Measurements from ENCODE around the gene FLYWCH2. TPM values are rescaled to one million over a fixed set of nuclear protein-coding genes. Genes with fewer than 3 reads are reported as not detected.

The FLYWCH2 gene
- total and polyA plus RNA-seq, 2 of the 13 experiments (the other 11 are each of a cell fraction or from before 2014, with no cell fraction given) = 16.9 to 19.8 TPM

- TF ChIP-seq ARID2 (CRISPR knock-in tag; IDR thresholded peaks at IDR 0.05; ENCODE audit: borderline replicate concordance) (no peak), LCORL (IDR thresholded peaks at IDR 0.05) (no peak), LCORL (CRISPR knock-in tag; IDR thresholded peaks at IDR 0.05) (peak; percentile 44; the same call in 1 of the 2 replicates), NCOR1 (IDR thresholded peaks at IDR 0.05; ENCODE audit: borderline replicate concordance, low read length) (no peak), NFATC3 (CRISPR knock-in tag; IDR thresholded peaks at IDR 0.05) (no peak), ZNF10 (CRISPR knock-in tag; IDR thresholded peaks at IDR 0.05; ENCODE audit: borderline replicate concordance, low read depth) (no peak), ZSCAN30 (CRISPR knock-in tag; IDR thresholded peaks at IDR 0.05) (no peak), ZNF20 (CRISPR knock-in tag; IDR thresholded peaks at IDR 0.05) (no peak), PHF8 (CRISPR knock-in tag; IDR thresholded peaks at IDR 0.05) (peak; percentile 36; the same call in 1 of the 2 replicates), ESRRA (CRISPR knock-in tag; IDR thresholded peaks at IDR 0.05; ENCODE audit: low read depth) (0 out of 2 replicates have a peak, but pooled peaks have one; percentile 38), ZNF350 (CRISPR knock-in tag; IDR thresholded peaks at IDR 0.05; ENCODE audit: borderline replicate concordance, low read depth) (peak; percentile 30; the same call in 1 of the 2 replicates), RBM39 (IDR thresholded peaks at IDR 0.05; ENCODE audit: low read depth, low read length, poor library complexity, severe bottlenecking) (peak; percentile 72), BHLHE40 (IDR thresholded peaks at IDR 0.05; ENCODE audit: low read length) (no peak), IKZF4 (CRISPR knock-in tag; IDR thresholded peaks at IDR 0.05; ENCODE audit: borderline replicate concordance, low read depth, not compliant biosample characterization) (no peak), ZNF800 (CRISPR knock-in tag; IDR thresholded peaks at IDR 0.05) (no peak), SNAI1 (CRISPR knock-in tag; IDR thresholded peaks at IDR 0.05; ENCODE audit: borderline replicate concordance) (0 out of 2 replicates have a peak, but pooled peaks have one; percentile 14)
- TF ChIP-seq, protein P1, sequence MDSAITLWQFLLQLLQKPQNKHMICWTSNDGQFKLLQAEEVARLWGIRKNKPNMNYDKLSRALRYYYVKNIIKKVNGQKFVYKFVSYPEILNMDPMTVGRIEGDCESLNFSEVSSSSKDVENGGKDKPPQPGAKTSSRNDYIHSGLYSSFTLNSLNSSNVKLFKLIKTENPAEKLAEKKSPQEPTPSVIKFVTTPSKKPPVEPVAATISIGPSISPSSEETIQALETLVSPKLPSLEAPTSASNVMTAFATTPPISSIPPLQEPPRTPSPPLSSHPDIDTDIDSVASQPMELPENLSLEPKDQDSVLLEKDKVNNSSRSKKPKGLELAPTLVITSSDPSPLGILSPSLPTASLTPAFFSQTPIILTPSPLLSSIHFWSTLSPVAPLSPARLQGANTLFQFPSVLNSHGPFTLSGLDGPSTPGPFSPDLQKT (CRISPR knock-in tag; IDR thresholded peaks at IDR 0.05; ENCODE audit: borderline replicate concordance) = no peak
- TF ChIP-seq, protein P2, sequence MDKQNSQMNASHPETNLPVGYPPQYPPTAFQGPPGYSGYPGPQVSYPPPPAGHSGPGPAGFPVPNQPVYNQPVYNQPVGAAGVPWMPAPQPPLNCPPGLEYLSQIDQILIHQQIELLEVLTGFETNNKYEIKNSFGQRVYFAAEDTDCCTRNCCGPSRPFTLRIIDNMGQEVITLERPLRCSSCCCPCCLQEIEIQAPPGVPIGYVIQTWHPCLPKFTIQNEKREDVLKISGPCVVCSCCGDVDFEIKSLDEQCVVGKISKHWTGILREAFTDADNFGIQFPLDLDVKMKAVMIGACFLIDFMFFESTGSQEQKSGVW (CRISPR knock-in tag; IDR thresholded peaks at IDR 0.05; ENCODE audit: borderline replicate concordance) = no peak
- TF ChIP-seq, protein P3, sequence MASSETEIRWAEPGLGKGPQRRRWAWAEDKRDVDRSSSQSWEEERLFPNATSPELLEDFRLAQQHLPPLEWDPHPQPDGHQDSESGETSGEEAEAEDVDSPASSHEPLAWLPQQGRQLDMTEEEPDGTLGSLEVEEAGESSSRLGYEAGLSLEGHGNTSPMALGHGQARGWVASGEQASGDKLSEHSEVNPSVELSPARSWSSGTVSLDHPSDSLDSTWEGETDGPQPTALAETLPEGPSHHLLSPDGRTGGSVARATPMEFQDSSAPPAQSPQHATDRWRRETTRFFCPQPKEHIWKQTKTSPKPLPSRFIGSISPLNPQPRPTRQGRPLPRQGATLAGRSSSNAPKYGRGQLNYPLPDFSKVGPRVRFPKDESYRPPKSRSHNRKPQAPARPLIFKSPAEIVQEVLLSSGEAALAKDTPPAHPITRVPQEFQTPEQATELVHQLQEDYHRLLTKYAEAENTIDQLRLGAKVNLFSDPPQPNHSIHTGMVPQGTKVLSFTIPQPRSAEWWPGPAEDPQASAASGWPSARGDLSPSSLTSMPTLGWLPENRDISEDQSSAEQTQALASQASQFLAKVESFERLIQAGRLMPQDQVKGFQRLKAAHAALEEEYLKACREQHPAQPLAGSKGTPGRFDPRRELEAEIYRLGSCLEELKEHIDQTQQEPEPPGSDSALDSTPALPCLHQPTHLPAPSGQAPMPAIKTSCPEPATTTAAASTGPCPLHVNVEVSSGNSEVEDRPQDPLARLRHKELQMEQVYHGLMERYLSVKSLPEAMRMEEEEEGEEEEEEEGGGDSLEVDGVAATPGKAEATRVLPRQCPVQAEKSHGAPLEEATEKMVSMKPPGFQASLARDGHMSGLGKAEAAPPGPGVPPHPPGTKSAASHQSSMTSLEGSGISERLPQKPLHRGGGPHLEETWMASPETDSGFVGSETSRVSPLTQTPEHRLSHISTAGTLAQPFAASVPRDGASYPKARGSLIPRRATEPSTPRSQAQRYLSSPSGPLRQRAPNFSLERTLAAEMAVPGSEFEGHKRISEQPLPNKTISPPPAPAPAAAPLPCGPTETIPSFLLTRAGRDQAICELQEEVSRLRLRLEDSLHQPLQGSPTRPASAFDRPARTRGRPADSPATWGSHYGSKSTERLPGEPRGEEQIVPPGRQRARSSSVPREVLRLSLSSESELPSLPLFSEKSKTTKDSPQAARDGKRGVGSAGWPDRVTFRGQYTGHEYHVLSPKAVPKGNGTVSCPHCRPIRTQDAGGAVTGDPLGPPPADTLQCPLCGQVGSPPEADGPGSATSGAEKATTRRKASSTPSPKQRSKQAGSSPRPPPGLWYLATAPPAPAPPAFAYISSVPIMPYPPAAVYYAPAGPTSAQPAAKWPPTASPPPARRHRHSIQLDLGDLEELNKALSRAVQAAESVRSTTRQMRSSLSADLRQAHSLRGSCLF (CRISPR knock-in tag; IDR thresholded peaks at IDR 0.05; ENCODE audit: borderline replicate concordance) = no peak
Observed at GRCh38 chr16:2874912-2875362, 8.1 kb upstream of the FLYWCH2 start (continued).

Data from HepG2 (cell line).